KOPT-K1 (cell line): Measurements from ENCODE around the gene HNRNPK.

ENCODE experiments used
- H3K27ac ChIP-seq: fragments of 200-600 bp; sonication (generic); 2 replicates; pipeline ENCODE4 v1.5.1; 2016; ENCODE audit warnings: antibody characterized with exemption, mild to moderate bottlenecking, low read depth, low read length; ENCODE audit not compliant: poor library complexity, severe bottlenecking
- H3K36me3 ChIP-seq: fragments of 200-600 bp; sonication (generic); 2 replicates; pipeline ENCODE4 v1.5.1; 2017; ENCODE audit warnings: antibody characterized with exemption, mild to moderate bottlenecking, low read length, moderate library complexity; ENCODE audit not compliant: insufficient read depth
- H3K9me3 ChIP-seq: fragments of 200-600 bp; sonication (generic); 2 replicates; pipeline ENCODE4 v1.5.1; 2017; ENCODE audit warnings: antibody characterized with exemption, low read length, mild to moderate bottlenecking; ENCODE audit not compliant: insufficient read depth, poor library complexity, severe bottlenecking

HNRNPK gene

GRCh38 chr9:83986765-83987401 is 6.9 kb upstream of the HNRNPK start:
- H3K27ac ChIP-seq: no peak overlapping the region

GRCh38 chr9:83986195-83986594 is 6.2 kb upstream of the HNRNPK start:
- peaks cover 41% of the 10 kb centered on the region for H3K36me3 ChIP-seq
- H3K9me3 ChIP-seq: no peaks in the 10 kb centered on the region
- no peak overlapping the region for H3K27ac ChIP-seq

More at GRCh38 chr9:83986765-83987401, 6.9 kb upstream of the HNRNPK start:
- Histone ChIP-seq H3K36me3 (peaks cover 44% of the 10 kb centered on the region), H3K9me3 (no peaks in the 10 kb centered on the region)

- H3K9me3 ChIP-seq: no peaks in the 10 kb centered on the region
- H3K27ac ChIP-seq: peak overlapping the region; percentile 99
- H3K36me3 ChIP-seq: peaks cover 27% of the 10 kb centered on the region
These were observed 1.3 kb upstream of the HNRNPK start for GRCh38 chr9:83981126-83981871.

GRCh38 chr9:83980395-83981125 is 545 bp upstream of the HNRNPK start, which contains the start of gene RMI1:
TSS of gene RMI1 (plus strand) at chr9:83980805. CDS start at chr9:84000987, 20,182 bp downstream.
- H3K36me3 ChIP-seq: peaks cover 34% of the 10 kb centered on the region
- no peaks in the 10 kb centered on the region for H3K9me3 ChIP-seq
- H3K27ac ChIP-seq: peak within 1 kb of the TSS; percentile 99

GRCh38 chr9:83978992-83979811 is 813 bp downstream of the HNRNPK start:
- Histone ChIP-seq H3K36me3 (peaks cover 48% of the 10 kb centered on the region), H3K27ac (peak overlapping the region; percentile 99), H3K9me3 (no peaks in the 10 kb centered on the region)

GRCh38 chr9:83977196-83977595 is 2.8 kb downstream of the HNRNPK start:
- Histone ChIP-seq H3K36me3 (peaks cover 68% of the 10 kb centered on the region), H3K27ac (no peak overlapping the region), H3K9me3 (no peaks in the 10 kb centered on the region)

GRCh38 chr9:83976372-83976771 is 3.6 kb downstream of the HNRNPK start:
- H3K27ac ChIP-seq: no peak overlapping the region
- H3K36me3 ChIP-seq: peaks cover 76% of the 10 kb centered on the region
- no peaks in the 10 kb centered on the region for H3K9me3 ChIP-seq

GRCh38 chr9:83975300-83975699 is 4.7 kb downstream of the HNRNPK start:
- no peaks in the 10 kb centered on the region for H3K9me3 ChIP-seq
- no peak overlapping the region for H3K27ac ChIP-seq
- H3K36me3 ChIP-seq: peaks cover 87% of the 10 kb centered on the region

- no peaks in the 10 kb centered on the region for H3K9me3 ChIP-seq
- H3K27ac ChIP-seq: no peak overlapping the region
- peaks cover 100% of the 10 kb centered on the region for H3K36me3 ChIP-seq
These were observed 7.7 kb downstream of the HNRNPK start for GRCh38 chr9:83972286-83972685.

- no peak overlapping the region for H3K27ac ChIP-seq
- no peaks in the 10 kb centered on the region for H3K9me3 ChIP-seq
- peaks cover 100% of the 10 kb centered on the region for H3K36me3 ChIP-seq
These were observed 8.5 kb downstream of the HNRNPK start for GRCh38 chr9:83971485-83971884.

- Histone ChIP-seq H3K9me3 (no peaks in the 10 kb centered on the region), H3K27ac (no peak overlapping the region), H3K36me3 (peaks cover 91% of the 10 kb centered on the region)
These were observed 10.4 kb downstream of the HNRNPK start for GRCh38 chr9:83969602-83970001.

- peaks cover 65% of the 10 kb centered on the region for H3K36me3 ChIP-seq
- H3K9me3 ChIP-seq: no peaks in the 10 kb centered on the region
- H3K27ac ChIP-seq: no peak overlapping the region
These were observed 12.9 kb downstream of the HNRNPK start for GRCh38 chr9:83967073-83967472.

GRCh38 chr9:83966209-83966582 is 13.8 kb downstream of the HNRNPK start:
- peaks cover 57% of the 10 kb centered on the region for H3K36me3 ChIP-seq
- no peaks in the 10 kb centered on the region for H3K9me3 ChIP-seq
- H3K27ac ChIP-seq: no peak overlapping the region

- H3K27ac ChIP-seq: no peak overlapping the region
- H3K9me3 ChIP-seq: no peaks in the 10 kb centered on the region
- peaks cover 51% of the 10 kb centered on the region for H3K36me3 ChIP-seq
These were observed 14.4 kb downstream of the HNRNPK start for GRCh38 chr9:83965350-83966208.
